Esophagus muscularis mucosa (tissue), 3 donors: ENCODE results near the gene DDX17.

Source experiments
- EP300 ChIP-seq: sonication (generic); formaldehyde crosslinking; IDR thresholded peaks from one replicate; pipeline ENCODE4 v1.6.1; 2017; ENCODE audit warnings: antibody characterized with exemption
- TF ChIP-seq, protein P1 (sequence below), 3 experiments: fragments of 200-600 bp in 2 of 3; fragments of 450-650 bp in 1 of 3; sonication (generic) in 2 of 3; IDR thresholded peaks; one replicate each; pipeline ENCODE4 v1.5.1; 2017 to 2019; ENCODE audit warnings: antibody characterized with exemption in 3 of 3, mild to moderate bottlenecking in 2 of 3, moderate library complexity in 1 of 3

GRCh38 chr22:38455076-38455529 is 51.0 kb downstream of the DDX17 start, which contains the start of gene KCNJ4:
- TF ChIP-seq, protein P1, sequence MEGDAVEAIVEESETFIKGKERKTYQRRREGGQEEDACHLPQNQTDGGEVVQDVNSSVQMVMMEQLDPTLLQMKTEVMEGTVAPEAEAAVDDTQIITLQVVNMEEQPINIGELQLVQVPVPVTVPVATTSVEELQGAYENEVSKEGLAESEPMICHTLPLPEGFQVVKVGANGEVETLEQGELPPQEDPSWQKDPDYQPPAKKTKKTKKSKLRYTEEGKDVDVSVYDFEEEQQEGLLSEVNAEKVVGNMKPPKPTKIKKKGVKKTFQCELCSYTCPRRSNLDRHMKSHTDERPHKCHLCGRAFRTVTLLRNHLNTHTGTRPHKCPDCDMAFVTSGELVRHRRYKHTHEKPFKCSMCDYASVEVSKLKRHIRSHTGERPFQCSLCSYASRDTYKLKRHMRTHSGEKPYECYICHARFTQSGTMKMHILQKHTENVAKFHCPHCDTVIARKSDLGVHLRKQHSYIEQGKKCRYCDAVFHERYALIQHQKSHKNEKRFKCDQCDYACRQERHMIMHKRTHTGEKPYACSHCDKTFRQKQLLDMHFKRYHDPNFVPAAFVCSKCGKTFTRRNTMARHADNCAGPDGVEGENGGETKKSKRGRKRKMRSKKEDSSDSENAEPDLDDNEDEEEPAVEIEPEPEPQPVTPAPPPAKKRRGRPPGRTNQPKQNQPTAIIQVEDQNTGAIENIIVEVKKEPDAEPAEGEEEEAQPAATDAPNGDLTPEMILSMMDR (IDR thresholded peaks at IDR 0.05): no peak
- no peak for TF ChIP-seq EP300
